Measurements from ENCODE around the gene ZNF783.
"Not testable (repeated sequence)": the region's sequence is repeated elsewhere in the genome, so short reads cannot be mapped to it uniquely, and the experiment has no call there.

Gene ZNF783

GRCh38 chr7:149329766-149330334 is 67.9 kb downstream of the ZNF783 start:
- DNase-seq (ENCODE audit: low read depth, low spot score), result no peak

- DNase-seq (ENCODE audit: low read depth, low spot score), result no peak
Observed at GRCh38 chr7:149330914-149331567, 69.0 kb downstream of the ZNF783 start.

GRCh38 chr7:149332602-149333320 is 70.8 kb downstream of the ZNF783 start:
- DNase-seq (ENCODE audit: low read depth, low spot score), result not testable (repeated sequence)

- DNase-seq (ENCODE audit: low read depth, low spot score), result no peak
Observed at GRCh38 chr7:149333321-149333717, 71.3 kb downstream of the ZNF783 start.

- no peak for DNase-seq (ENCODE audit: low read depth, low spot score)
Observed at GRCh38 chr7:149334219-149334618, 72.2 kb downstream of the ZNF783 start.
